Measurements from ENCODE around the gene PCDHGA7.
"Not testable (repeated sequence)": the region's sequence is repeated elsewhere in the genome, so short reads cannot be mapped to it uniquely, and the experiment has no call there.

PCDHGA7 gene

GRCh38 chr5:141374627-141375026 lies 7.9 kb upstream of the PCDHGA7 start:
- no peaks in the 10 kb centered on the region for H3K36me3 ChIP-seq (ENCODE audit: control insufficient read depth, insufficient read depth, low read length)
- no peak overlapping the region for H3K4me2 ChIP-seq (ENCODE audit: low read length)
- H3K9ac ChIP-seq: no peak overlapping the region
- H3K27ac ChIP-seq: no peak overlapping the region
- TF ChIP-seq, protein P1, sequence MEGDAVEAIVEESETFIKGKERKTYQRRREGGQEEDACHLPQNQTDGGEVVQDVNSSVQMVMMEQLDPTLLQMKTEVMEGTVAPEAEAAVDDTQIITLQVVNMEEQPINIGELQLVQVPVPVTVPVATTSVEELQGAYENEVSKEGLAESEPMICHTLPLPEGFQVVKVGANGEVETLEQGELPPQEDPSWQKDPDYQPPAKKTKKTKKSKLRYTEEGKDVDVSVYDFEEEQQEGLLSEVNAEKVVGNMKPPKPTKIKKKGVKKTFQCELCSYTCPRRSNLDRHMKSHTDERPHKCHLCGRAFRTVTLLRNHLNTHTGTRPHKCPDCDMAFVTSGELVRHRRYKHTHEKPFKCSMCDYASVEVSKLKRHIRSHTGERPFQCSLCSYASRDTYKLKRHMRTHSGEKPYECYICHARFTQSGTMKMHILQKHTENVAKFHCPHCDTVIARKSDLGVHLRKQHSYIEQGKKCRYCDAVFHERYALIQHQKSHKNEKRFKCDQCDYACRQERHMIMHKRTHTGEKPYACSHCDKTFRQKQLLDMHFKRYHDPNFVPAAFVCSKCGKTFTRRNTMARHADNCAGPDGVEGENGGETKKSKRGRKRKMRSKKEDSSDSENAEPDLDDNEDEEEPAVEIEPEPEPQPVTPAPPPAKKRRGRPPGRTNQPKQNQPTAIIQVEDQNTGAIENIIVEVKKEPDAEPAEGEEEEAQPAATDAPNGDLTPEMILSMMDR (IDR thresholded peaks at IDR 0.05): no peak
- no peaks in the 10 kb centered on the region for H3K27me3 ChIP-seq (ENCODE audit: control insufficient read depth, insufficient read depth, low read length)
- no peaks in the 10 kb centered on the region for H3K4me1 ChIP-seq
- no peak overlapping the region for H2AFZ ChIP-seq
- H3K4me3 ChIP-seq (ENCODE audit: low read depth, low read length): no peak overlapping the region
- H3K9me3 ChIP-seq (ENCODE audit: control insufficient read depth, low read length): peaks cover 15% of the 10 kb centered on the region
- H3K79me2 ChIP-seq: no peaks in the 10 kb centered on the region

DNA sequence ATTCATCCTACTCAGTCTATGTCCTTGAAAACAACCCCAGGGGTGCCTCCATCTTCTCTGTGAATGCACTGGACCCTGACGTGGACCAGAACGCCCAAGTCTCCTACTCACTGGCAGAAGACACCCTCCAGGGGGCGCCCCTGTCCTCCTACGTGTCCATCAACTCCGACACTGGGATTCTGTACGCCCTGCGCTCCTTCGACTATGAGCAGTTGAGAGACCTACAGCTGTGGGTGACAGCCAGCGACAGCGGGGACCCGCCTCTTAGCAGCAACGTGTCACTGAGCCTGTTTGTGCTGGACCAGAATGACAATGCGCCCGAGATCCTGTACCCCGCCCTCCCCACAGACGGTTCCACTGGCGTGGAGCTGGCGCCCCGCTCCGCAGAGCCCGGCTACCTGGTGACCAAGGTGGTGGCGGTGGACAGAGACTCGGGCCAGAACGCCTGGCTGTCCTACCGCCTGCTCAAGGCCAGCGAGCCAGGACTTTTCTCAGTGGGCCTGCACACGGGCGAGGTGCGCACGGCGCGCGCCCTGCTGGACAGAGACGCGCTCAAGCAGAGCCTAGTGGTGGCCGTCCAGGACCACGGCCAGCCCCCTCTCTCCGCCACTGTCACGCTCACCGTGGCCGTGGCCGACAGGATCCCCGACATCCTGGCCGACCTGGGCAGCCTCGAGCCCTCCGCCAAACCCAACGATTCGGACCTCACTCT lies 6.9 kb upstream of the PCDHGA7 start:
- H3K27me3 ChIP-seq (ENCODE audit: control insufficient read depth, insufficient read depth, low read length); H3K4me1 ChIP-seq; H3K4me2 ChIP-seq (ENCODE audit: low read length); H3K27ac ChIP-seq; H3K79me2 ChIP-seq; H3K36me3 ChIP-seq (ENCODE audit: control insufficient read depth, insufficient read depth, low read length); H3K4me3 ChIP-seq (ENCODE audit: low read depth, low read length); H2AFZ ChIP-seq; H3K9ac ChIP-seq: not testable (repeated sequence)
- H3K9me3 ChIP-seq (ENCODE audit: control insufficient read depth, low read length): peaks cover 10% of the 10 kb centered on the region

GRCh38 chr5:141383345-141383744 lies 803 bp downstream of the PCDHGA7 start:
- Histone ChIP-seq H3K27ac (no peak overlapping the region), H3K36me3 (ENCODE audit: control insufficient read depth, insufficient read depth, low read length) (no peaks in the 10 kb centered on the region), H3K79me2 (no peaks in the 10 kb centered on the region), H3K4me3 (ENCODE audit: low read depth, low read length) (no peak overlapping the region), H2AFZ (no peak overlapping the region), H3K9me3 (ENCODE audit: control insufficient read depth, low read length) (peaks cover 2% of the 10 kb centered on the region), H3K27me3 (ENCODE audit: control insufficient read depth, insufficient read depth, low read length) (no peaks in the 10 kb centered on the region), H3K9ac (no peak overlapping the region), H3K4me1 (no peaks in the 10 kb centered on the region), H3K4me2 (ENCODE audit: low read length) (no peak overlapping the region)
- TF ChIP-seq, protein P1 (IDR thresholded peaks at IDR 0.05): no peak

DNA sequence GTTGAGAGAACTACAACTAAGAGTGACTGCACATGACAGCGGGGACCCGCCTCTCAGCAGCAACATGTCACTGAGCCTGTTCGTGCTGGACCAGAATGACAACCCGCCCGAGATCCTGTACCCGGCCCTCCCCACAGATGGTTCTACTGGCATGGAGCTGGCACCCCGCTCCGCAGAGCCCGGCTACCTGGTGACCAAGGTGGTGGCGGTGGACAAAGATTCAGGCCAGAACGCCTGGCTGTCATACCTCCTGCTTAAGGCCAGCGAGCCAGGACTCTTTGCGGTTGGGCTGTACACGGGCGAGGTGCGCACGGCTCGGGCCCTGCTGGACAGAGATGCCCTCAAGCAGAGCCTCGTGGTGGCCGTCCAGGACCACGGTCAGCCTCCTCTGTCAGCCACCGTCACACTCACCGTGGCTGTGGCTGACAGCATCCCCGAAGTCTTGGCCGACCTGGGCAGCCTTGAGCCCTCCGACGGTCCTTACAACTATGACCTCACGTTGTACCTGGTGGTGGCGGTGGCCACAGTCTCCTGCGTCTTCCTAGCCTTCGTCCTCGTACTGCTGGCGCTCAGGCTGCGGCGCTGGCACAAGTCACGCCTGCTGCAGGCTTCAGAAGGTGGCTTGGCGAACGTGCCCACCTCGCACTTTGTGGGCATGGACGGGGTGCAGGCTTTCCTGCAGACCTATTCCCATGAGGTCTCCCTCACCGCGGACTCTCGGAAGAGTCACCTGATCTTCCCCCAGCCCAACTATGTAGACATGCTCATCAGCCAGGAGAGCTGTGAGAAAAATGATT lies 2.1 kb downstream of the PCDHGA7 start:
- H3K4me3 ChIP-seq (ENCODE audit: low read depth, low read length): no peak overlapping the region
- no peaks in the 10 kb centered on the region for H3K79me2 ChIP-seq
- H3K9me3 ChIP-seq (ENCODE audit: control insufficient read depth, low read length): no peaks in the 10 kb centered on the region

More for the DNA sequence above, 2.1 kb downstream of the PCDHGA7 start:
- no peaks in the 10 kb centered on the region for H3K27me3 ChIP-seq (ENCODE audit: control insufficient read depth, insufficient read depth, low read length)
- TF ChIP-seq, protein P1 (IDR thresholded peaks at IDR 0.05): no peak
- no peak overlapping the region for H2AFZ ChIP-seq
- H3K4me2 ChIP-seq (ENCODE audit: low read length): no peak overlapping the region
- no peaks in the 10 kb centered on the region for H3K4me1 ChIP-seq
- H3K27ac ChIP-seq: no peak overlapping the region
- no peaks in the 10 kb centered on the region for H3K36me3 ChIP-seq (ENCODE audit: control insufficient read depth, insufficient read depth, low read length)
- no peak overlapping the region for H3K9ac ChIP-seq

Data from parathyroid adenoma (tissue), 2 donors.